AG09309 (cell line): Measurements from ENCODE around the gene DSC1.
"Not testable (repeated sequence)": the region's sequence is repeated elsewhere in the genome, so short reads cannot be mapped to it uniquely, and the experiment has no call there.

Source experiments
- DNase-seq: peaks from one replicate; pipeline ENCODE4 v3.0.0-alpha.2; 2010; ENCODE audit warnings: low read depth
- H3K4me3 ChIP-seq: 2 replicates; pipeline ENCODE4 v1.5.1; 2011; ENCODE audit warnings: mild to moderate bottlenecking, low read depth, low read length, moderate library complexity; ENCODE audit not compliant: control insufficient read depth
- CTCF ChIP-seq: IDR thresholded peaks from 2 replicates; pipeline ENCODE4 v1.5.1; 2011; ENCODE audit warnings: mild to moderate bottlenecking, low read depth, low read length, inconsistent platforms; ENCODE audit not compliant: insufficient read depth, control insufficient read depth; ENCODE audit errors: missing control alignments

DSC1 gene

GRCh38 chr18:31183302-31183701 is 20.6 kb upstream of the DSC1 start:
- TF ChIP-seq CTCF: no peak
- H3K4me3 ChIP-seq: no peak overlapping the region
- DNase-seq: no peak

- DNase-seq, H3K4me3 ChIP-seq: not testable (repeated sequence)
Observed at GRCh38 chr18:31177369-31177768, 14.7 kb upstream of the DSC1 start.

- no peak for TF ChIP-seq CTCF
- no peak for DNase-seq
Observed at GRCh38 chr18:31176531-31176930, 13.9 kb upstream of the DSC1 start.

GRCh38 chr18:31171144-31171839 is 8.6 kb upstream of the DSC1 start:
- DNase-seq: no peak
- H3K4me3 ChIP-seq: no peak overlapping the region
- no peak for TF ChIP-seq CTCF

More at GRCh38 chr18:31176531-31176930, 13.9 kb upstream of the DSC1 start:
- H3K4me3 ChIP-seq: no peak overlapping the region

GRCh38 chr18:31170335-31170734 is 7.7 kb upstream of the DSC1 start:
- DNase-seq: no peak
- no peak overlapping the region for H3K4me3 ChIP-seq
- no peak for TF ChIP-seq CTCF

- TF ChIP-seq CTCF: no peak
- no peak for DNase-seq
- H3K4me3 ChIP-seq: no peak overlapping the region
Observed at GRCh38 chr18:31162419-31162793, 250 bp downstream of the DSC1 start.

GRCh38 chr18:31161757-31162418 is 768 bp downstream of the DSC1 start:
- no peak for DNase-seq
- TF ChIP-seq CTCF: no peak

More at GRCh38 chr18:31161757-31162418, 768 bp downstream of the DSC1 start:
- no peak overlapping the region for H3K4me3 ChIP-seq
